HepG2 (cell line): ENCODE measurements around the gene MED15. TPM values are rescaled to one million over a fixed set of nuclear protein-coding genes. Genes with fewer than 3 reads are reported as not detected.

Experiments used
- ATAC-seq: fragments of 200-7000 bp; cut with Tn5 transposase; 3 replicates; pipeline ENCODE4 v1.9.1; 2020; ENCODE audit warnings: mild to moderate bottlenecking, moderate library complexity
- BruUV-seq: library from RNA; stranded (reverse); fragments of 400-500 nt; replicated peaks from 2 replicates; lab custom pipeline; 2021; lab: Mats Ljungman, UMichigan
- CTCF ChIA-PET: fragments of 300-600 bp; formaldehyde crosslinking; extraction: SDS; loops from one replicate; lab custom pipeline; 2021; ENCODE audit warnings: low total read pairs, inconsistent platforms, low intra/inter-chr PET ratio; lab: Yijun Ruan, JAX
- POLR2A ChIA-PET: fragments of 350-600 bp; sonication (Branson Sonifier 250); formaldehyde crosslinking; loops from one replicate; lab custom pipeline; 2020; ENCODE audit warnings: antibody characterized with exemption, inconsistent platforms; lab: Yijun Ruan, JAX
- DNase-seq: peaks from one replicate; pipeline ENCODE4 v3.0.0-alpha.2; 2015; ENCODE audit warnings: low spot score
- FAIRE-seq: peaks from 3 replicates; lab custom pipeline; 2011; peaks lifted over from hg19 to GRCh38; lab: Jason Lieb, UNC
- H2AFZ ChIP-seq: one replicate; pipeline ENCODE4 v1.6.1; 2011; ENCODE audit warnings: low read length, inconsistent platforms
- H3K27ac ChIP-seq: fragments of 300-600 bp; 3 replicates; pipeline ENCODE4 v1.8.0; 2011; ENCODE audit warnings: mixed run types, mild to moderate bottlenecking, mixed read lengths, low read length, inconsistent platforms; ENCODE audit not compliant: insufficient read depth; ENCODE audit errors: extremely low read length
- H3K27me3 ChIP-seq, 2 experiments: fragments of 200-600 bp in 1 of 2; 2 replicates in 1 of 2; 3 replicates in 1 of 2; pipeline versions ENCODE4 v1.6.0 to v1.8.0; 2011; ENCODE audit warnings: low read length in 2 of 2, mild to moderate bottlenecking in 2 of 2, moderate library complexity in 2 of 2, inconsistent platforms in 1 of 2; ENCODE audit not compliant: insufficient read depth in 2 of 2, control insufficient read depth in 1 of 2
- H3K36me3 ChIP-seq, 2 experiments: fragments of 200-600 bp in 1 of 2; replicated peaks in 1 of 2; 2 replicates in 1 of 2; 3 replicates in 1 of 2; pipeline versions ENCODE4 v1.5.1 to v1.8.0; 2011; ENCODE audit warnings: low read length in 2 of 2, inconsistent platforms in 1 of 2; ENCODE audit not compliant: insufficient read depth in 2 of 2, control insufficient read depth in 1 of 2
- H3K4me1 ChIP-seq: 2 replicates; pipeline ENCODE4 v1.5.1; 2012; ENCODE audit warnings: low read length, inconsistent platforms; ENCODE audit not compliant: insufficient read depth
- H3K4me2 ChIP-seq: 2 replicates; pipeline ENCODE4 v1.6.0; 2011; ENCODE audit warnings: low read depth, low read length, inconsistent platforms
- H3K4me3 ChIP-seq, 3 experiments: fragments of 200-600 bp in 1 of 3; sonication (generic), shearing (Covaris generic) in 1 of 3; replicated peaks in 1 of 3; 2 replicates each; pipeline ENCODE4 v1.5.1; 2011 to 2016; ENCODE audit warnings: low read length in 3 of 3, inconsistent platforms in 2 of 3, low read depth in 2 of 3, mild to moderate bottlenecking in 2 of 3, control low read depth in 1 of 3, mixed read lengths in 1 of 3; ENCODE audit not compliant: insufficient read depth in 1 of 3
- H3K79me2 ChIP-seq: one replicate; pipeline ENCODE4 v1.6.1; 2011; ENCODE audit warnings: low read length, inconsistent platforms; ENCODE audit not compliant: insufficient read depth
- H3K9ac ChIP-seq: 2 replicates; pipeline ENCODE4 v1.6.0; 2011; ENCODE audit warnings: mild to moderate bottlenecking, low read depth, low read length, inconsistent platforms; ENCODE audit not compliant: insufficient read depth
- H3K9me3 ChIP-seq: 2 replicates; pipeline ENCODE4 v1.5.1; 2012; ENCODE audit warnings: mild to moderate bottlenecking, low read length
- H4K20me1 ChIP-seq: 2 replicates; pipeline ENCODE4 v1.6.0; 2011; ENCODE audit warnings: inconsistent platforms, mild to moderate bottlenecking, low read length, moderate library complexity; ENCODE audit not compliant: insufficient read depth
- BATF2 ChIP-seq: sonication (generic); formaldehyde crosslinking; IDR thresholded peaks from 2 replicates; pipeline ENCODE4 v1.8.0; 2022; ENCODE audit warnings: mild to moderate bottlenecking, missing genetic modification reagents, moderate library complexity
- CHD4 ChIP-seq: fragments of 200-600 bp; sonication (generic); IDR thresholded peaks from 2 replicates; pipeline ENCODE4 v1.7.0; 2017; ENCODE audit warnings: mild to moderate bottlenecking, low read length, borderline replicate concordance
- ERF ChIP-seq: IDR thresholded peaks from 2 replicates; pipeline ENCODE4 v1.6.1; 2018; ENCODE audit warnings: missing biosample characterization, missing genetic modification reagents
- KLF9 ChIP-seq: IDR thresholded peaks from 2 replicates; pipeline ENCODE4 v1.6.1; 2016; ENCODE audit warnings: low read depth
- MZF1 ChIP-seq: sonication (generic); formaldehyde crosslinking; IDR thresholded peaks from 2 replicates; pipeline ENCODE4 v1.8.1; 2023; ENCODE audit warnings: mild to moderate bottlenecking, missing genetic modification reagents, borderline replicate concordance
- ZNF713 ChIP-seq: sonication (generic); formaldehyde crosslinking; IDR thresholded peaks from 2 replicates; pipeline ENCODE4 v1.4.0; 2020; ENCODE audit warnings: mild to moderate bottlenecking, missing genetic modification reagents
- ZNF747 ChIP-seq: sonication (generic); formaldehyde crosslinking; IDR thresholded peaks from 2 replicates; pipeline ENCODE4 v1.8.1; 2023; ENCODE audit warnings: missing genetic modification reagents, mild to moderate bottlenecking, borderline replicate concordance
- WGBS: methylation state at CpG from one replicate; pipeline ENCODE4 v1.1.6; 2017; ENCODE audit warnings: low lambda C conversion rate; 5-methylcytosine and 5-hydroxymethylcytosine counted together
- in situ Hi-C: cut with HindIII; loops from 2 replicates; pipeline ENCODE4 v1.10.0; 2017; ENCODE audit warnings: low pct_unique_long_range_greater_than_20kb; ENCODE audit not compliant: extremely low pct_ligation_motif_present
- intact Hi-C: fragments of 100-400 bp; cut with micrococcal nuclease; formaldehyde crosslinking; loops from one replicate; pipeline ENCODE4 v1.10.0; 2022; ENCODE audit not compliant: unreplicated experiment
- polyA plus RNA-seq, 8 experiments: library from polyadenylated mRNA; depleted of rRNA in 3 of 8; stranded (reverse) in 7 of 8; unstranded in 1 of 8; fragments of >200 nt; fragmentation: Illumina TruSeq in 4 of 8; extraction: Trizol in 4 of 8; gene quantifications; 2 replicates each; pipeline versions ENCODE4 v1.2.1 to v1.2.3, GENCODE V29; 2011 to 2016; ENCODE audit warnings: low read depth in 4 of 8, missing spikeins in 1 of 8, mixed read lengths in 1 of 8; ENCODE audit not compliant: insufficient read depth in 1 of 8
- total RNA-seq, 5 experiments: library from RNA; depleted of rRNA; stranded (reverse); fragments of >200 nt; fragmentation: Illumina TruSeq; extraction: Trizol; gene quantifications; 2 replicates each; pipeline ENCODE4 v1.2.3, GENCODE V29; 2016; ENCODE audit warnings: low read depth in 1 of 5
- TF ChIP-seq, protein P1 (sequence below): sonication (generic); formaldehyde crosslinking; IDR thresholded peaks from 2 replicates; pipeline ENCODE4 v1.5.1; 2020; ENCODE audit warnings: missing genetic modification reagents, mild to moderate bottlenecking, borderline replicate concordance
- TF ChIP-seq, protein P2 (sequence below): sonication (generic); formaldehyde crosslinking; IDR thresholded peaks from 2 replicates; pipeline ENCODE4 v1.9.0; 2022; ENCODE audit warnings: low read depth, missing genetic modification reagents
- TF ChIP-seq, protein P3 (sequence below): sonication (generic); formaldehyde crosslinking; IDR thresholded peaks from 2 replicates; pipeline ENCODE4 v1.8.1; 2023; ENCODE audit warnings: mild to moderate bottlenecking, inconsistent platforms, moderate library complexity, missing genetic modification reagents, borderline replicate concordance

Gene MED15
- total and polyA plus RNA-seq, 2 of the 13 experiments (the other 11 are each of a cell fraction or from before 2014, with no cell fraction given): 14.3 to 27.0 TPM

GRCh38 chr22:20626811-20627210 is 119.4 kb downstream of the MED15 start:
- Histone ChIP-seq H3K27me3 (no peaks in the 10 kb centered on the region; a peak in 1 of 5 replicates), H3K4me2 (no peak overlapping the region), H3K36me3 (no peaks in the 10 kb centered on the region), H3K4me3 (no peak overlapping the region), H3K9ac (no peak overlapping the region), H3K4me1 (peaks cover 16% of the 10 kb centered on the region), H2AFZ (no peak overlapping the region), H3K79me2 (no peaks in the 10 kb centered on the region), H3K27ac (no peak overlapping the region), H4K20me1 (no peaks in the 10 kb centered on the region), H3K9me3 (no peaks in the 10 kb centered on the region)
- ATAC-seq (no peak), FAIRE-seq (no peak), DNase-seq (no peak)
- intact Hi-C loops (no loop called here), in situ Hi-C loops (no loop called here)
- BruUV-seq: no TSS peak
- WGBS: 93% methylated on average over 4 of the region's 4 CpGs
- CTCF ChIA-PET: no interaction called here
- TF ChIP-seq CHD4: no peak
- TF ChIP-seq, protein P1, sequence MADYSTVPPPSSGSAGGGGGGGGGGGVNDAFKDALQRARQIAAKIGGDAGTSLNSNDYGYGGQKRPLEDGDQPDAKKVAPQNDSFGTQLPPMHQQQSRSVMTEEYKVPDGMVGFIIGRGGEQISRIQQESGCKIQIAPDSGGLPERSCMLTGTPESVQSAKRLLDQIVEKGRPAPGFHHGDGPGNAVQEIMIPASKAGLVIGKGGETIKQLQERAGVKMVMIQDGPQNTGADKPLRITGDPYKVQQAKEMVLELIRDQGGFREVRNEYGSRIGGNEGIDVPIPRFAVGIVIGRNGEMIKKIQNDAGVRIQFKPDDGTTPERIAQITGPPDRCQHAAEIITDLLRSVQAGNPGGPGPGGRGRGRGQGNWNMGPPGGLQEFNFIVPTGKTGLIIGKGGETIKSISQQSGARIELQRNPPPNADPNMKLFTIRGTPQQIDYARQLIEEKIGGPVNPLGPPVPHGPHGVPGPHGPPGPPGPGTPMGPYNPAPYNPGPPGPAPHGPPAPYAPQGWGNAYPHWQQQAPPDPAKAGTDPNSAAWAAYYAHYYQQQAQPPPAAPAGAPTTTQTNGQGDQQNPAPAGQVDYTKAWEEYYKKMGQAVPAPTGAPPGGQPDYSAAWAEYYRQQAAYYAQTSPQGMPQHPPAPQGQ (CRISPR knock-in tag): no peak
- TF ChIP-seq KLF9 (CRISPR knock-in tag): no peak
- TF ChIP-seq, protein P2, sequence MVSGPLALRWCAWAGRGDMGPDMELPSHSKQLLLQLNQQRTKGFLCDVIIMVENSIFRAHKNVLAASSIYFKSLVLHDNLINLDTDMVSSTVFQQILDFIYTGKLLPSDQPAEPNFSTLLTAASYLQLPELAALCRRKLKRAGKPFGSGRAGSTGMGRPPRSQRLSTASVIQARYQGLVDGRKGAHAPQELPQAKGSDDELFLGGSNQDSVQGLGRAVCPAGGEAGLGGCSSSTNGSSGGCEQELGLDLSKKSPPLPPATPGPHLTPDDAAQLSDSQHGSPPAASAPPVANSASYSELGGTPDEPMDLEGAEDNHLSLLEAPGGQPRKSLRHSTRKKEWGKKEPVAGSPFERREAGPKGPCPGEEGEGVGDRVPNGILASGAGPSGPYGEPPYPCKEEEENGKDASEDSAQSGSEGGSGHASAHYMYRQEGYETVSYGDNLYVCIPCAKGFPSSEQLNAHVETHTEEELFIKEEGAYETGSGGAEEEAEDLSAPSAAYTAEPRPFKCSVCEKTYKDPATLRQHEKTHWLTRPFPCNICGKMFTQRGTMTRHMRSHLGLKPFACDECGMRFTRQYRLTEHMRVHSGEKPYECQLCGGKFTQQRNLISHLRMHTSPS: no peak
- TF ChIP-seq, protein P3, sequence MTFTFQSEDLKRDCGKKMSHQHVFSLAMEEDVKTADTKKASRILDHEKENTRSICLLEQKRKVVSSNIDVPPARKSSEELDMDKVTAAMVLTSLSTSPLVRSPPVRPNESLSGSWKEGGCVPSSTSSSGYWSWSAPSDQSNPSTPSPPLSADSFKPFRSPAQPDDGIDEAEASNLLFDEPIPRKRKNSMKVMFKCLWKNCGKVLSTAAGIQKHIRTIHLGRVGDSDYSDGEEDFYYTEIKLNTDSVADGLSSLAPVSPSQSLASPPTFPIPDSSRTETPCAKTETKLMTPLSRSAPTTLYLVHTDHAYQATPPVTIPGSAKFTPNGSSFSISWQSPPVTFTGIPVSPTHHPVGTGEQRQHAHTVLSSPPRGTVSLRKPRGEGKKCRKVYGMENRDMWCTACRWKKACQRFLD (CRISPR knock-in tag): no peak
- TF ChIP-seq MZF1 (CRISPR knock-in tag): no peak
- TF ChIP-seq ZNF747 (CRISPR knock-in tag): no peak
- no peak for TF ChIP-seq ZNF713
- TF ChIP-seq ERF: no peak
- no peak for TF ChIP-seq BATF2 (CRISPR knock-in tag)
- POLR2A ChIA-PET: no interaction called here
